CD4-positive, alpha-beta T cell treated with Interleukin-2 at 100 ng/mL for 4 hours (primary cell): ENCODE data around the gene CFAP92.
"Not testable (repeated sequence)": the region's sequence is repeated elsewhere in the genome, so short reads cannot be mapped to it uniquely, and the experiment has no call there.

Experiments used
- DNase-seq: peaks from one replicate; pipeline ENCODE4 v3.0.0-alpha.2; 2020; ENCODE audit warnings: low spot score

The CFAP92 gene

DNA sequence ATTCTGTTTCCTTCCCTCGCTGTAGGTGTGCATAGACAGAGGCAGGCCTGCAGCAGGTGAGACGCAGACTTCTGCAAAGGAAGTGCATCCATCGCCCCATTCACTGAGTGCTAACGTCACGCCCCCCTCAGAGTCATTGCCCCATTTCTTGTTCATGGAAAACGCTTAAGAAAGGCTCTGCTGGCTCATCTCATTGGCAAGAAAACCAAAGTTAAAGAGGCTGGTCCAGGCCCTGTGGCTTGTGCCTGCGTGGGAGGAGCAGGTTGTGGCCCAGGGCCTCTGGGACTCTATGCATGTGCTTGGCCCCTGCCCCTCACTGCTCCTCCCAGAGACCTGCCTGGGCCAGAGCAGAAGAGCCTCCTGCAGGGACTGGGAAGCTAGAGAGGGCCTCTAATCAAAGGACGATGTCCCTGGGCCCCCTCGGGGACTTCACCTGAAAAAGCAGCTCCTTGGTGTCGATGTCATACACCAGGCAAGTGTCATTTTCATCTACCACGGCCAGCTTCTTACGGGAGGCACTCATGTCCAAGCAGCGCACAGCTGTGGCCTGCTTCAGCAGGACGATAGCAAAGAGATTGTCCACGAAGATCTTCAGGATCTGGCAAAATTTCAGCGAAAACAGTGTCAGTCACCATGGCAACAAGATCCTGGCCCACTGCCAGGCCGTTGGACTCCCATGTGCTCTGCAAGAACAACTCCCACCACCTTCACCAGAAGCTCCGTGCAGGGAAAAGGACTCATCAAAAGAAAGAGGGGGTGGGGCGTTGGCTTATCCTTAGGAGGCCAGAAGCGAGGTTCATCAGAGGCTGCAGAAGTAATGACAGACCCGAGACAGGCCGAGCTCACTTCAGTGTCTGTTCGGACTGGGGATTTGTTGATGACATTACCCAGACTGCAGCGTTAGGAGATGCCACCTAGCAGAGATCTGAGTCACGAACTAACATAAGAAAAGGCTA, 128.7 kb downstream of the CFAP92 start:
- DNase-seq = not testable (repeated sequence)

DNA sequence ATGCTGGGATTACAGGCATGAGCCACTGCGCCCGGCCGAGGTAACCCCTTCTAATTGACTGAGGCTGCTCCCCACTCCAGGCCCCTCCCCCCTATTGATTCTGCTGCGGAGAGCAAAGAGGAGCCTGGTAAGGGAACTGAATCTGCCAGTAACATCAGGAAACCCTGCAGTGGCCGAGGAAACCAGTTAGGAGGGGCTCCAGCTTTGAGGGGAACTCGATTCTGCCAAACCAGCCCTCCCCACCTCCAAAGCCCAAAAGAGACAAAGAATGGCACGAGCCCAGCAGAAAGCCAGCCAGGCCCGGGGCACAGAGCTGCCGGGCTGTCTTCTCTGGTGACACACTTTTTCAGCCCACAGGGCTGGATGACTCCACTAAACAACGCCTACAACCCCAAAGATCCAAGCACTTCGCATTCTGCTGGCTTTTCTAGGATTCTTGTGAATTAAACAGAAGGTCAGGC, 129.5 kb downstream of the CFAP92 start:
- no peak for DNase-seq

DNA sequence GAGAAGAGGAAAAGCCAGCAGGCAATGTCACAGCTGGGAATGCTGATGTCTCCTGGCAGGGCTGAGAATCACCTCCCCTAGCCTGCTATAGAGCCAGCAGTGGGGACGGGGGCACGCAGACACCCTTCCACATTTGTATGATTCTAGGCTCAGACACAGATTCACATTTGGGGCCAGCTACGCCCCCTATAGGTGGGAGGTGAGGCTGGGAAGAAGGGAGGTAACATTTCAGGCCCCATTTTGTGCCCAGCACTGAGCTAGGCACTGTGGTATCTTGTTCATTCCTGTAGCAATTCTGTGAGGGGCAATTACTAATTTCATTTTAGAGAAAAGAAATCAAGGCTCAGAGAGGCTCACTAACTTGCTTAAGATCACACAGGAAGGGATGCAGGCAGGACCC, 130.3 kb downstream of the CFAP92 start:
- no peak for DNase-seq

DNA sequence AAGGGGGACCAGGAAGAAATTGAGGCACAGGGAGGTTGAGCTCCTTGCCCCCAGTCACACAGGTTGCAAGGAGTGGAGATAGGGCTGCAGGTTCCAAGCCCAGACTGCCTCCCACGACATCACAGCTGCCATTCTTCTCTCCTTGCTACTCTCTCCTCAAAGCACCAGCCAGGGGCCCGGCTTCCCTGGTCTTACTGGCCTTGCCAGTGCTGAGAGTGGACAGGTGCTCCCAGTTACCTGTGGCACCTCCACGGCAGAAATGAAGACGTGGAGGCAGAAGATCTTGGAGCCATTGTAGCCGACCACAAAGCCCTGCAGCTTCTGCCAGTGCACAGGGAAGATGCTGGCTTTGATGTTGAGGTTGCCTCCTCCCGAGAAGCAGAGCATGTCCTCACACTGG, 132.4 kb downstream of the CFAP92 start:
- DNase-seq = no peak
